Natural killer cell (primary cell): ENCODE results near the gene KLHL3. TPM values are rescaled to one million over a fixed set of nuclear protein-coding genes. Genes with fewer than 3 reads are reported as not detected.

Experiments
- ATAC-seq, 3 donors: fragments of 150-1000 bp in 2 of 3; fragments of 200-7000 bp in 1 of 3; cut with Tn5 transposase; 1 replicate in 1 of 3; 2 replicates in 2 of 3; pipeline ENCODE4 v1.10.0; 2021; ENCODE audit warnings: mild to moderate bottlenecking in 2 of 3, moderate library complexity in 2 of 3
- DNase-seq, 2 donors: peaks; one replicate each; pipeline versions ENCODE4 v3.0.0 to v3.0.0-alpha.2; 2013 to 2021; ENCODE audit warnings: mixed read lengths in 1 of 2
- H3K27ac ChIP-seq: one replicate; pipeline ENCODE4 v1.5.1; 2013; ENCODE audit warnings: mild to moderate bottlenecking, low read length
- H3K27me3 ChIP-seq: one replicate; pipeline ENCODE4 v1.6.1; 2013; ENCODE audit warnings: low read length; ENCODE audit not compliant: control insufficient read depth, insufficient read depth
- H3K36me3 ChIP-seq: one replicate; pipeline ENCODE4 v1.6.1; 2013; ENCODE audit warnings: low read length; ENCODE audit not compliant: control insufficient read depth, insufficient read depth
- H3K4me1 ChIP-seq: one replicate; pipeline ENCODE4 v1.6.1; 2013; ENCODE audit warnings: low read length; ENCODE audit not compliant: control insufficient read depth, insufficient read depth
- H3K4me3 ChIP-seq: one replicate; pipeline ENCODE4 v1.5.1; 2013; ENCODE audit warnings: low read length
- H3K9me3 ChIP-seq: one replicate; pipeline ENCODE4 v1.6.1; 2013; ENCODE audit warnings: low read length; ENCODE audit not compliant: control insufficient read depth, insufficient read depth
- H3K27ac Mint-ChIP-seq, 2 donors: one replicate each; pipeline ENCODE4 v1.8.0; 2022; ENCODE audit warnings: mild to moderate bottlenecking in 2 of 2, mixed read lengths in 2 of 2, moderate library complexity in 1 of 2
- H3K27me3 Mint-ChIP-seq, 2 donors: one replicate each; pipeline ENCODE4 v1.8.0; 2022; ENCODE audit warnings: low read depth in 2 of 2, mixed read lengths in 2 of 2
- H3K36me3 Mint-ChIP-seq: one replicate; pipeline ENCODE4 v1.8.0; 2022; ENCODE audit warnings: mixed read lengths
- H3K4me1 Mint-ChIP-seq, 2 donors: one replicate each; pipeline ENCODE4 v1.8.0; 2022; ENCODE audit warnings: mixed read lengths in 2 of 2
- H3K4me3 Mint-ChIP-seq: one replicate; pipeline ENCODE4 v1.8.0; 2022; ENCODE audit warnings: mild to moderate bottlenecking, moderate library complexity, mixed read lengths
- H3K9me3 Mint-ChIP-seq, 2 donors: one replicate each; pipeline ENCODE4 v1.8.0; 2022; ENCODE audit warnings: mixed read lengths in 2 of 2
- CTCF ChIP-seq: fragments of 200-600 bp; IDR thresholded peaks from one replicate; pipeline ENCODE4 v1.8.0; 2022; ENCODE audit warnings: antibody characterized with exemption
- WGBS: methylation state at CpG from one replicate; pipeline ENCODE4 v1.1.7; 2013; ENCODE audit warnings: missing lambda C conversion rate; ENCODE audit not compliant: insufficient coverage; 5-methylcytosine and 5-hydroxymethylcytosine counted together
- intact Hi-C: fragments of 100-400 bp; cut with micrococcal nuclease; formaldehyde crosslinking; loops from one replicate; pipeline ENCODE4 v1.14.2; 2022
- total RNA-seq, 4 donors: library from RNA; stranded (reverse); fragments of 120-200 nt in 1 of 4; gene quantifications; one replicate each; pipeline versions ENCODE4 v1.2.3 to v1.2.4, GENCODE V29; 2013 to 2022

The KLHL3 gene
- total RNA-seq, 3 donors from 2014 or later (not counting 1 experiment from before 2014, with no cell fraction given): 11.2 to 14.0 (median 13.2) TPM

GRCh38 chr5:137760294-137760693, 24.4 kb upstream of the KLHL3 start:
- no peaks in the 10 kb centered on the region for H3K36me3 Mint-ChIP-seq
- no peak overlapping the region for H3K27ac Mint-ChIP-seq
- Histone ChIP-seq H3K4me3 (no peak overlapping the region), H3K27ac (no peak overlapping the region), H3K9me3 (no peaks in the 10 kb centered on the region), H3K36me3 (no peaks in the 10 kb centered on the region), H3K4me1 (peaks cover 2% of the 10 kb centered on the region), H3K27me3 (no peaks in the 10 kb centered on the region)
- DNase-seq (no peak), ATAC-seq (no peak)
- no peak overlapping the region for H3K4me3 Mint-ChIP-seq
- WGBS: 99% methylated on average over 4 of the region's 4 CpGs
- no peak for TF ChIP-seq CTCF
- H3K4me1 Mint-ChIP-seq: no peaks in the 10 kb centered on the region
- H3K27me3 Mint-ChIP-seq: peaks cover 0 to 3% of the 10 kb centered on the region in 2 donors
- intact Hi-C loops: no loop called here
- no peaks in the 10 kb centered on the region for H3K9me3 Mint-ChIP-seq

- intact Hi-C loops: no loop called here
- Mint-ChIP-seq H3K4me1 (peaks cover 0 to 11% of the 10 kb centered on the region in 2 donors), H3K4me3 (no peak overlapping the region), H3K27ac (no peak overlapping the region), H3K27me3 (peaks cover 0 to 3% of the 10 kb centered on the region in 2 donors), H3K9me3 (no peaks in the 10 kb centered on the region), H3K36me3 (no peaks in the 10 kb centered on the region)
- Histone ChIP-seq H3K4me3 (no peak overlapping the region), H3K4me1 (peaks cover 6% of the 10 kb centered on the region), H3K36me3 (no peaks in the 10 kb centered on the region), H3K9me3 (no peaks in the 10 kb centered on the region), H3K27ac (no peak overlapping the region), H3K27me3 (no peaks in the 10 kb centered on the region)
- 92% methylated on average over 6 of the region's 6 CpGs for WGBS
- TF ChIP-seq CTCF: no peak
- DNase-seq (no peak), ATAC-seq (no peak)
These were observed 22.9 kb upstream of the KLHL3 start for GRCh38 chr5:137758715-137759306.

GRCh38 chr5:137758121-137758520, 22.2 kb upstream of the KLHL3 start:
- DNase-seq (no peak), ATAC-seq (no peak)
- Histone ChIP-seq H3K4me1 (peaks cover 6% of the 10 kb centered on the region), H3K27ac (no peak overlapping the region), H3K36me3 (no peaks in the 10 kb centered on the region), H3K27me3 (no peaks in the 10 kb centered on the region), H3K4me3 (no peak overlapping the region), H3K9me3 (no peaks in the 10 kb centered on the region)
- intact Hi-C loops: no loop called here
- TF ChIP-seq CTCF: no peak
- Mint-ChIP-seq H3K4me1 (peaks cover 0 to 16% of the 10 kb centered on the region in 2 donors), H3K36me3 (no peaks in the 10 kb centered on the region), H3K27ac (no peak overlapping the region), H3K9me3 (no peaks in the 10 kb centered on the region), H3K4me3 (no peak overlapping the region), H3K27me3 (peaks cover 0 to 3% of the 10 kb centered on the region in 2 donors)
- 92% methylated on average over 4 of the region's 4 CpGs for WGBS

- Mint-ChIP-seq H3K4me3 (no peak overlapping the region), H3K36me3 (no peaks in the 10 kb centered on the region), H3K4me1 (peaks cover 4 to 21% of the 10 kb centered on the region in 2 donors), H3K27me3 (peaks cover 0 to 3% of the 10 kb centered on the region in 2 donors), H3K27ac (no peak overlapping the region), H3K9me3 (no peaks in the 10 kb centered on the region)
- no peak for TF ChIP-seq CTCF
- H3K36me3 ChIP-seq: no peaks in the 10 kb centered on the region
- DNase-seq: no peak
- no peaks in the 10 kb centered on the region for H3K27me3 ChIP-seq
- intact Hi-C loops: no loop called here
- peaks cover 11% of the 10 kb centered on the region for H3K4me1 ChIP-seq
- WGBS: 100% methylated on average over 5 of the region's 5 CpGs
- no peak overlapping the region for H3K27ac ChIP-seq
- no peaks in the 10 kb centered on the region for H3K9me3 ChIP-seq
- H3K4me3 ChIP-seq: no peak overlapping the region
- ATAC-seq: no peak
These were observed 21.7 kb upstream of the KLHL3 start for GRCh38 chr5:137757634-137758033.
